Kidney (tissue), 14 donors: ENCODE results near the gene CELF5. TPM values are rescaled to one million over a fixed set of nuclear protein-coding genes. Genes with fewer than 3 reads are reported as not detected.

Source experiments
- DNase-seq, 5 donors: peaks; one replicate each; pipeline ENCODE4 v3.0.0-alpha.2; 2013 to 2020
- FAIRE-seq: peaks from 2 replicates; lab custom pipeline; 2012; peaks lifted over from hg19 to GRCh38; lab: Jason Lieb, UNC
- H3K27ac ChIP-seq, 2 donors: one replicate each; pipeline ENCODE4 v1.7.0; 2013; ENCODE audit warnings: low read depth in 2 of 2, low read length in 2 of 2, inconsistent platforms in 1 of 2
- H3K27me3 ChIP-seq: one replicate; pipeline ENCODE4 v1.7.1; 2013; ENCODE audit warnings: low read length, inconsistent platforms; ENCODE audit not compliant: control insufficient read depth, insufficient read depth
- H3K36me3 ChIP-seq, 3 donors: one replicate each; pipeline versions ENCODE4 v1.7.0 to v1.7.1; 2013; ENCODE audit warnings: low read length in 3 of 3, control low read depth in 1 of 3, inconsistent platforms in 1 of 3; ENCODE audit not compliant: insufficient read depth in 3 of 3, control insufficient read depth in 2 of 3
- H3K4me1 ChIP-seq, 3 donors: one replicate each; pipeline versions ENCODE4 v1.7.0 to v1.7.1; 2013; ENCODE audit warnings: low read length in 3 of 3, inconsistent platforms in 1 of 3, low read depth in 1 of 3; ENCODE audit not compliant: control insufficient read depth in 2 of 3, insufficient read depth in 2 of 3
- H3K4me3 ChIP-seq, 3 donors: one replicate each; pipeline versions ENCODE4 v1.7.0 to v1.8.1; 2013; ENCODE audit warnings: low read length in 3 of 3, control low read depth in 1 of 3, inconsistent platforms in 1 of 3
- H3K9ac ChIP-seq, 3 donors: one replicate each; pipeline versions ENCODE4 v1.7.0 to v1.7.1; 2013; ENCODE audit warnings: low read length in 3 of 3, control low read depth in 1 of 3, inconsistent platforms in 1 of 3
- H3K9me3 ChIP-seq, 3 donors: one replicate each; pipeline versions ENCODE4 v1.7.0 to v1.7.1; 2013; ENCODE audit warnings: low read length in 3 of 3, control low read depth in 1 of 3, inconsistent platforms in 1 of 3; ENCODE audit not compliant: control insufficient read depth in 2 of 3, insufficient read depth in 1 of 3
- intact Hi-C: fragments of 100-400 bp; cut with DNase I; formaldehyde crosslinking; loops from one replicate; pipeline ENCODE4 v1.11.1; 2022
- polyA plus RNA-seq: library from polyadenylated mRNA; stranded (reverse); fragments of 350-450 nt; fragmentation: Illumina TruSeq; extraction: RNeasy Lipid Tissue Mini Kit (QIAGEN cat#74804); gene quantifications from one replicate; pipeline ENCODE4 v1.2.3, GENCODE V29; 2014; ENCODE audit warnings: low read depth, low replicate concordance; ENCODE audit not compliant: insufficient read depth
- total RNA-seq: library from RNA; stranded (reverse); fragmentation: NEBNext Ultra II Directional; extraction: Animal tissue kit (Norgen Biotek cat#: 25700); gene quantifications from one replicate; pipeline ENCODE4 v1.2.1, GENCODE V29; 2021
- TF ChIP-seq, protein P1 (sequence below): IDR thresholded peaks from 3 replicates; pipeline ENCODE4 v1.5.1; 2012; ENCODE audit warnings: mild to moderate bottlenecking, moderate library complexity, borderline replicate concordance; ENCODE audit not compliant: insufficient read depth; ENCODE audit errors: extremely low read depth
- donor health status: control.
- donor health status: control.
- donor health status: control.
- donor health status: control.
- donor health status: control.
- donor health status: DM: yes; HTN: yes; CAD: no.
- donor health status: Normal renal cell carcinoma (clear cell type).

Gene CELF5
- total and polyA plus RNA-seq, 2 donors from 2014 or later = 0.15 to 0.38 TPM

- FAIRE-seq (no peak), DNase-seq (no peak)
- intact Hi-C loops = no loop called here
- Histone ChIP-seq H3K9me3 (no peaks in the 10 kb centered on the region), H3K27me3 (no peaks in the 10 kb centered on the region), H3K4me3 (no peak overlapping the region), H3K36me3 (no peaks in the 10 kb centered on the region), H3K9ac (no peak overlapping the region), H3K27ac (no peak overlapping the region), H3K4me1 (no peaks in the 10 kb centered on the region)
- TF ChIP-seq, protein P1, sequence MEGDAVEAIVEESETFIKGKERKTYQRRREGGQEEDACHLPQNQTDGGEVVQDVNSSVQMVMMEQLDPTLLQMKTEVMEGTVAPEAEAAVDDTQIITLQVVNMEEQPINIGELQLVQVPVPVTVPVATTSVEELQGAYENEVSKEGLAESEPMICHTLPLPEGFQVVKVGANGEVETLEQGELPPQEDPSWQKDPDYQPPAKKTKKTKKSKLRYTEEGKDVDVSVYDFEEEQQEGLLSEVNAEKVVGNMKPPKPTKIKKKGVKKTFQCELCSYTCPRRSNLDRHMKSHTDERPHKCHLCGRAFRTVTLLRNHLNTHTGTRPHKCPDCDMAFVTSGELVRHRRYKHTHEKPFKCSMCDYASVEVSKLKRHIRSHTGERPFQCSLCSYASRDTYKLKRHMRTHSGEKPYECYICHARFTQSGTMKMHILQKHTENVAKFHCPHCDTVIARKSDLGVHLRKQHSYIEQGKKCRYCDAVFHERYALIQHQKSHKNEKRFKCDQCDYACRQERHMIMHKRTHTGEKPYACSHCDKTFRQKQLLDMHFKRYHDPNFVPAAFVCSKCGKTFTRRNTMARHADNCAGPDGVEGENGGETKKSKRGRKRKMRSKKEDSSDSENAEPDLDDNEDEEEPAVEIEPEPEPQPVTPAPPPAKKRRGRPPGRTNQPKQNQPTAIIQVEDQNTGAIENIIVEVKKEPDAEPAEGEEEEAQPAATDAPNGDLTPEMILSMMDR = no peak
Measured at GRCh38 chr19:3222709-3223108, 1.8 kb upstream of the CELF5 start.

DNA sequence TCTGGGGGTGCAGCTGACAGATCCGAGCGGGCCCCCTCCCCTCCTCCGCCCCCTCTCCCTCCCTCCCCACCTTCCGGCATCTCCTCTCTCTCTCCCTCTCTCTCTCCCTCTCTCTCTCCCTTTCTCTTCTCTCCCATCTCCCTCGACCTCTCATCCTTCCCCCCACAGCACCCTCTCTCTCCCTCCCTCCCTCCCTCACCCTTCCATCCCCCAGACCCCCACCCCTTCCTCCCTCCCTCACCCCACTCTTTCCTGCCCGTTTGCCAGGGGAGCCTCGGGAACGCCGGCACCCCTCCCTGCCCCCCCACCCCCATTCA, 666 bp downstream of the CELF5 start:
- TF ChIP-seq, protein P1 = no peak
- H3K4me3 ChIP-seq = no peak overlapping the region
- no peaks in the 10 kb centered on the region for H3K36me3 ChIP-seq
- FAIRE-seq (no peak), DNase-seq (no peak)
- no peak overlapping the region for H3K27ac ChIP-seq
- intact Hi-C loops = no loop called here
- H3K9ac ChIP-seq = no peak overlapping the region
- H3K27me3 ChIP-seq = no peaks in the 10 kb centered on the region
- no peaks in the 10 kb centered on the region for H3K9me3 ChIP-seq
- H3K4me1 ChIP-seq = no peaks in the 10 kb centered on the region

GRCh38 chr19:3225677-3226093, 1.2 kb downstream of the CELF5 start:
- H3K27me3 ChIP-seq = no peaks in the 10 kb centered on the region
- H3K36me3 ChIP-seq = no peaks in the 10 kb centered on the region
- FAIRE-seq (no peak), DNase-seq (no peak)
- no peak overlapping the region for H3K4me3 ChIP-seq
- no peaks in the 10 kb centered on the region for H3K4me1 ChIP-seq
- TF ChIP-seq, protein P1 = no peak
- no peaks in the 10 kb centered on the region for H3K9me3 ChIP-seq
- no peak overlapping the region for H3K27ac ChIP-seq
- intact Hi-C loops = no loop called here
- no peak overlapping the region for H3K9ac ChIP-seq

DNA sequence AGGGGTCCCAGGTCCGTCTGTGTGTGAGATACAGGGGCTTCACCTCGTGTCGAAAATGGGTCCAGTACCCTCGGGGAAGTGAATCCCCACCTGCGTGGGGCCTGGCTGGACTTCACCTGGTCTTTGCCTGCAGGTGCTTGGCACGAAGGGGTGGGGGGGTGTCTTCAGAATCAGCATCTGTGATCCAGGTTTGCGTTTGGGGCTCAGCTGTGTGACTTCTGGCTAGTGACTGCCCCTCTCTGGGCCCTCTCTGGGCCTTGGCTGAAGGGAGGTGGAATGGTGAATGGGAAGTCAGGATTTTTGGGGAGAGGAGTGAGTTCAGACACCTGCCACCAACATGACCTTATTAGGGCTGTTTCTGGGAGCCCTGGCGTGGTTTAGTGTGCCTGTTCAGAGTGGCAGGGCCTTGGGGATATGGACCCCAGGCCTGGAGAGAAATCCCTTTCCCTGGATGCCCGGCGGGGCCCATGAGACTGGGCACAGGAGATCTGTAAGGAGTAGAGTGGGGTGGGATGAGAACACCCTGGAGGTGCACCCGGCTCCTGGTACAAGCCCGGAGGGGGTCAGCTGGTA, 2.7 kb downstream of the CELF5 start:
- Histone ChIP-seq H3K4me1 (no peaks in the 10 kb centered on the region), H3K9ac (no peak overlapping the region), H3K9me3 (no peaks in the 10 kb centered on the region), H3K27ac (no peak overlapping the region), H3K36me3 (no peaks in the 10 kb centered on the region), H3K4me3 (no peak overlapping the region), H3K27me3 (no peaks in the 10 kb centered on the region)
- intact Hi-C loops = no loop called here
- TF ChIP-seq, protein P1 = no peak
- DNase-seq (no peak), FAIRE-seq (no peak)
